ENCODE results near the gene RTN4RL1. TPM values are rescaled to one million over a fixed set of nuclear protein-coding genes. Genes with fewer than 3 reads are reported as not detected.
A peak's percentile ranks its signal among the peaks of the same experiment; 100 is the strongest.

The RTN4RL1 gene
- total and polyA plus RNA-seq, 9 of the 15 experiments (the other 6 are each of a cell fraction or from before 2014, with no cell fraction given) = 0.04 to 0.06 (median 0.04) TPM; not detected in 5

GRCh38 chr17:2042390-2042847 lies 17.3 kb upstream of the RTN4RL1 start (continued):
- peak; percentile 19 for TF ChIP-seq CTCFL (IDR thresholded peaks at IDR 0.05; ENCODE audit: borderline replicate concordance, insufficient read depth, low read depth, low read length, poor library complexity, severe bottlenecking)
- peak; percentile 58; the same call in 1 of the 2 replicates for TF ChIP-seq SUPT5H (IDR thresholded peaks at IDR 0.05)
- peak; percentile 52; the same call in 1 of the 2 replicates for TF ChIP-seq ZFX (CRISPR knock-in tag; IDR thresholded peaks at IDR 0.05)
- TF ChIP-seq ARID4B (CRISPR knock-in tag; IDR thresholded peaks at IDR 0.05) = peak; percentile 8
- peak; percentile 67; the same call in 1 of the 2 replicates for TF ChIP-seq THRAP3 (IDR thresholded peaks at IDR 0.05; ENCODE audit: borderline replicate concordance)
- TF ChIP-seq DPF2 (IDR thresholded peaks at IDR 0.05) = 0 out of 2 replicates have a peak, but pooled peaks have one; percentile 34
- TF ChIP-seq MYNN (IDR thresholded peaks at IDR 0.05) = no peak
- TF ChIP-seq MYNN (CRISPR knock-in tag; IDR thresholded peaks at IDR 0.05) = no peak
- peak; percentile 57; the same call in 1 of the 2 replicates for TF ChIP-seq NKRF (IDR thresholded peaks at IDR 0.05; ENCODE audit: borderline replicate concordance)
- peak in 1 of 2 experiments; percentile 43 for TF ChIP-seq AFF1 (IDR thresholded peaks at IDR 0.05; ENCODE audit: low read depth in 1 of 2, partially characterized antibody in 2 of 2)
- TF ChIP-seq SMARCA5 (IDR thresholded peaks at IDR 0.05) = peak; percentile 66; the same call in 1 of the 2 replicates
- TF ChIP-seq ZNF766 (CRISPR knock-in tag; conservative IDR thresholded peaks at IDR 0.05) = no peak
- TF ChIP-seq HDAC1 (IDR thresholded peaks at IDR 0.05) = peak in 1 of 2 experiments; percentile 35; a peak in 1 of 4 replicates
- TF ChIP-seq CBX5 (IDR thresholded peaks at IDR 0.05; ENCODE audit: borderline replicate concordance, low read depth) = no peak
- TF ChIP-seq RB1 (IDR thresholded peaks at IDR 0.05; ENCODE audit: low read depth) = no peak
